Breast epithelium (tissue), 4 donors: ENCODE results near the gene RBAK. TPM values are rescaled to one million over a fixed set of nuclear protein-coding genes. Genes with fewer than 3 reads are reported as not detected.
"Not testable (repeated sequence)": the region's sequence is repeated elsewhere in the genome, so short reads cannot be mapped to it uniquely, and the experiment has no call there.

Experiments
- DNase-seq, 2 donors: peaks; one replicate each; pipeline ENCODE4 v3.0.0-alpha.2; 2019; ENCODE audit warnings: low spot score in 2 of 2
- H3K27ac ChIP-seq, 2 donors: fragments of 200-600 bp; sonication (generic) in 1 of 2; one replicate each; pipeline ENCODE4 v1.5.1; 2016 to 2019; ENCODE audit warnings: mild to moderate bottlenecking in 1 of 2
- H3K27me3 ChIP-seq, 2 donors: fragments of 200-600 bp; sonication (generic) in 1 of 2; one replicate each; pipeline versions ENCODE4 v1.5.1 to v1.6.0; 2017 to 2019; ENCODE audit warnings: control low read depth in 1 of 2, mild to moderate bottlenecking in 1 of 2
- H3K36me3 ChIP-seq: fragments of 200-600 bp; one replicate; pipeline ENCODE4 v1.5.1; 2019
- H3K4me1 ChIP-seq, 2 donors: fragments of 200-600 bp; sonication (generic); one replicate each; pipeline ENCODE4 v1.5.1; 2016 to 2019; ENCODE audit warnings: control low read depth in 1 of 2
- H3K4me3 ChIP-seq, 3 donors: fragments of 200-600 bp; sonication (generic); 1 replicate in 2 of 3; 2 replicates in 1 of 3; pipeline ENCODE4 v1.5.1; 2016 to 2019; ENCODE audit warnings: mild to moderate bottlenecking in 3 of 3, moderate library complexity in 2 of 3
- H3K9me3 ChIP-seq, 2 donors: fragments of 200-600 bp; sonication (generic) in 1 of 2; one replicate each; pipeline ENCODE4 v1.5.1; 2016 to 2019; ENCODE audit warnings: control low read depth in 1 of 2
- POLR2A ChIP-seq: fragments of 450-650 bp; IDR thresholded peaks from one replicate; pipeline ENCODE4 v1.6.1; 2016; ENCODE audit warnings: antibody characterized with exemption, mild to moderate bottlenecking, moderate library complexity
- POLR2AphosphoS5 ChIP-seq, 3 donors: sonication (generic); formaldehyde crosslinking; IDR thresholded peaks; one replicate each; pipeline ENCODE4 v1.6.1; 2017; ENCODE audit warnings: antibody characterized with exemption in 3 of 3
- intact Hi-C: fragments of 100-400 bp; cut with DNase I; formaldehyde crosslinking; loops from one replicate; pipeline ENCODE4 v1.15.1; 2023; ENCODE audit warnings: low total_unique reads
- total RNA-seq, 3 donors: library from RNA; depleted of rRNA; stranded (reverse); fragments of >200 nt; gene quantifications; one replicate each; pipeline ENCODE4 v1.1.0, GENCODE V29; 2016
- TF ChIP-seq, protein P1 (sequence below), 3 donors: fragments of 450-650 bp; IDR thresholded peaks; one replicate each; pipeline ENCODE4 v1.5.1; 2016 to 2017; ENCODE audit warnings: antibody characterized with exemption in 3 of 3, mild to moderate bottlenecking in 3 of 3, moderate library complexity in 3 of 3

The RBAK gene
- total RNA-seq, 3 donors from 2014 or later, result 10.2 to 17.0 (median 12.8) TPM

DNA sequence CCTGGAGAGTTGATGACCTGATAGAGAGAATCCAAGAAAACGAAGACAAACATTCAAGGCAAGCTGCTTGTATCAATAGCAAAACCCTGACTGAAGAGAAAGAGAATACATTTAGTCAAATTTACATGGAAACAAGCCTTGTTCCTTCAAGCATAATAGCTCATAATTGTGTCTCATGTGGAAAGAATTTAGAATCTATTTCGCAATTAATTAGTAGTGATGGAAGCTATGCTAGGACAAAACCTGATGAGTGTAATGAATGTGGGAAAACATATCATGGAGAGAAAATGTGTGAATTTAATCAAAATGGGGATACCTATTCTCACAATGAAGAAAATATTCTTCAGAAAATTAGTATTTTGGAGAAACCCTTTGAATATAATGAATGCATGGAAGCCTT lies 18.0 kb downstream of the RBAK start:
- Histone ChIP-seq H3K36me3 (peaks cover 32% of the 10 kb centered on the region), H3K4me3 (peak overlapping the region in 1 of 3 donors; percentile 21), H3K27ac (no peak overlapping the region), H3K27me3 (no peaks in the 10 kb centered on the region), H3K9me3 (peaks cover 96 to 99% of the 10 kb centered on the region in 2 donors), H3K4me1 (no peaks in the 10 kb centered on the region)
- TF ChIP-seq POLR2A (no peak), POLR2AphosphoS5 (IDR thresholded peaks at IDR 0.05) (no peak)
- TF ChIP-seq, protein P1, sequence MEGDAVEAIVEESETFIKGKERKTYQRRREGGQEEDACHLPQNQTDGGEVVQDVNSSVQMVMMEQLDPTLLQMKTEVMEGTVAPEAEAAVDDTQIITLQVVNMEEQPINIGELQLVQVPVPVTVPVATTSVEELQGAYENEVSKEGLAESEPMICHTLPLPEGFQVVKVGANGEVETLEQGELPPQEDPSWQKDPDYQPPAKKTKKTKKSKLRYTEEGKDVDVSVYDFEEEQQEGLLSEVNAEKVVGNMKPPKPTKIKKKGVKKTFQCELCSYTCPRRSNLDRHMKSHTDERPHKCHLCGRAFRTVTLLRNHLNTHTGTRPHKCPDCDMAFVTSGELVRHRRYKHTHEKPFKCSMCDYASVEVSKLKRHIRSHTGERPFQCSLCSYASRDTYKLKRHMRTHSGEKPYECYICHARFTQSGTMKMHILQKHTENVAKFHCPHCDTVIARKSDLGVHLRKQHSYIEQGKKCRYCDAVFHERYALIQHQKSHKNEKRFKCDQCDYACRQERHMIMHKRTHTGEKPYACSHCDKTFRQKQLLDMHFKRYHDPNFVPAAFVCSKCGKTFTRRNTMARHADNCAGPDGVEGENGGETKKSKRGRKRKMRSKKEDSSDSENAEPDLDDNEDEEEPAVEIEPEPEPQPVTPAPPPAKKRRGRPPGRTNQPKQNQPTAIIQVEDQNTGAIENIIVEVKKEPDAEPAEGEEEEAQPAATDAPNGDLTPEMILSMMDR (IDR thresholded peaks at IDR 0.05), result no peak
- DNase-seq, result no peak
- intact Hi-C loops, result no loop called here

DNA sequence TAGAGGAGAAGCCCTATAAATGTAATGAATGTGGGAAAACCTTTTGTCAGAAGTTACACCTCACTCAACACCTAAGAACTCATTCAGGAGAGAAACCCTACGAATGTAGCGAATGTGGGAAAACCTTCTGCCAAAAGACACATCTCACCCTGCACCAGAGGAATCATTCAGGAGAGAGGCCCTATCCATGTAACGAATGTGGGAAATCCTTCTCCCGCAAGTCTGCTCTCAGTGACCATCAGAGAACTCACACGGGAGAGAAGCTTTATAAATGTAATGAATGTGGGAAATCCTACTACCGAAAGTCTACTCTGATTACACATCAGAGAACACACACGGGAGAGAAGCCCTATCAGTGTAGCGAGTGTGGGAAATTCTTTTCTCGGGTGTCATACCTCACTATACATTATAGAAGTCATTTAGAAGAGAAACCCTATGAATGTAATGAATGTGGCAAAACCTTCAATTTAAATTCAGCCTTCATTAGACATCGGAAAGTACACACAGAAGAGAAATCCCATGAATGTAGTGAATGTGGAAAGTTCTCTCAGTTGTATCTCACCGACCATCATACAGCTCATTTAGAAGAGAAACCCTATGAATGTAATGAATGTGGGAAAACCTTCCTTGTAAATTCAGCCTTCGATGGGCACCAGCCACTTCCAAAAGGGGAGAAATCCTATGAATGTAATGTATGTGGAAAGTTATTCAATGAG lies 18.9 kb downstream of the RBAK start:
- H3K9me3 ChIP-seq, result peaks cover 93 to 99% of the 10 kb centered on the region in 2 donors

DNA sequence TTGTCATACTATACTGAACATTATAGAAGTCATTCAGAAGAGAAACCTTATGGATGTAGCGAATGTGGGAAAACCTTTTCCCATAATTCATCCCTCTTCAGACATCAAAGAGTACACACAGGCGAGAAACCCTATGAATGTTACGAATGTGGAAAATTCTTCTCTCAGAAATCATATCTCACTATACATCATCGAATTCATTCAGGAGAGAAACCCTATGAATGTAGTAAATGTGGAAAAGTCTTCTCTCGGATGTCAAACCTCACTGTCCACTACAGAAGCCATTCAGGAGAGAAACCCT lies 19.4 kb downstream of the RBAK start:
- Histone ChIP-seq H3K27ac (no peak overlapping the region), H3K4me1 (no peaks in the 10 kb centered on the region), H3K36me3 (peaks cover 24% of the 10 kb centered on the region), H3K27me3 (no peaks in the 10 kb centered on the region), H3K4me3 (no peak overlapping the region), H3K9me3 (peaks cover 93 to 100% of the 10 kb centered on the region in 2 donors)
- DNase-seq, result no peak
- no peak for TF ChIP-seq POLR2A
- no peak for TF ChIP-seq POLR2AphosphoS5 (IDR thresholded peaks at IDR 0.05)
- TF ChIP-seq, protein P1 (IDR thresholded peaks at IDR 0.05), result no peak
- intact Hi-C loops, result no loop called here

More for the DNA sequence above, 18.9 kb downstream of the RBAK start:
- no peak for DNase-seq
- peaks cover 29% of the 10 kb centered on the region for H3K36me3 ChIP-seq
- H3K4me3 ChIP-seq, result peak overlapping the region in 1 of 3 donors; percentile 21
- H3K4me1 ChIP-seq, result no peaks in the 10 kb centered on the region
- no peaks in the 10 kb centered on the region for H3K27me3 ChIP-seq
- TF ChIP-seq POLR2A, result no peak
- no peak for TF ChIP-seq POLR2AphosphoS5 (IDR thresholded peaks at IDR 0.05)
- TF ChIP-seq, protein P1 (IDR thresholded peaks at IDR 0.05), result no peak
- no peak overlapping the region for H3K27ac ChIP-seq
- intact Hi-C loops, result no loop called here

DNA sequence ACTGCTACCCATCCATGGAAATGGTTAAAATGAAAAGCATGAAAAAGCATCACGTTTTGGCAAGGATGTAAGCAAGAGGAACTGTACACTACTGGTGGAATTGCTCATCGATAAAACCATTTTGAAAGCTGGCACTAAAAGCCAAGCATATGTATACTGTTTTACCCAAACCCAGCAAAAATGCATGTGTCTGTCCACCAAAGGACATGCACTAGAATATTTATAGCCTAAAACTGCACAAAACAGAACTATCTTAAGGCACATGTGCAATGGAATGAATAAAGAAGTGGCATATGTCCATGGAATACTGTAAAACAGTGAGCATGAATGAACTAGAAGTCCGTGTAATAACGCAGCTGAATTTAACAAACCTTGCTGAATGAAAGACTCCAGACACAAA lies 22.9 kb downstream of the RBAK start:
- intact Hi-C loops, result no loop called here
- Histone ChIP-seq H3K27ac (no peak overlapping the region), H3K36me3 (peaks cover 11% of the 10 kb centered on the region), H3K9me3 (peaks cover 86 to 87% of the 10 kb centered on the region in 2 donors), H3K4me1 (no peaks in the 10 kb centered on the region), H3K27me3 (no peaks in the 10 kb centered on the region), H3K4me3 (no peak overlapping the region)
- TF ChIP-seq POLR2A, result no peak
- TF ChIP-seq POLR2AphosphoS5 (IDR thresholded peaks at IDR 0.05), result no peak
- TF ChIP-seq, protein P1 (IDR thresholded peaks at IDR 0.05), result no peak
- DNase-seq, result no peak

DNA sequence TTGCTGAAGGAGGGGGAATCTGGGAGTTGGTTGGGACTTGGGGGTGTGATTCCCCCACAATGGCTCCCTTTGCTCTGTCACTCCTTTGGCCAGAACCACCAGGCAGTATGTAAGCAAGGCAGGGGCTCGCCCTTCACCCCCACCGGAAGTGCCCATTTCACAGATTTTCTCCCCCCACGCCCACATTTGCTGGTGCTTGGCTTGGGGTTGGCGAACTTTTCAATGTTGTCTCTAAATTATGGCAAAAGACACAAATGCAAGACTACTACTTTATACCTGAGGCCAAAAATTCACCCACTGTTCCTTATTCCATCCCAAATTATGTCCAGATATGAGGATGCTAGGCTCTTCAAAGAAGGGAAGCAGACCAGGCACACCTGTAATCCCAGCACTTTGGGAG lies 24.5 kb downstream of the RBAK start:
- intact Hi-C loops, result no loop called here
- Histone ChIP-seq H3K9me3 (peaks cover 69 to 70% of the 10 kb centered on the region in 2 donors), H3K36me3 (no peaks in the 10 kb centered on the region), H3K27ac (no peak overlapping the region), H3K27me3 (peaks cover 0 to 1% of the 10 kb centered on the region in 2 donors), H3K4me1 (no peaks in the 10 kb centered on the region), H3K4me3 (no peak overlapping the region)
- DNase-seq, result no peak
- TF ChIP-seq POLR2AphosphoS5 (IDR thresholded peaks at IDR 0.05), result no peak

DNA sequence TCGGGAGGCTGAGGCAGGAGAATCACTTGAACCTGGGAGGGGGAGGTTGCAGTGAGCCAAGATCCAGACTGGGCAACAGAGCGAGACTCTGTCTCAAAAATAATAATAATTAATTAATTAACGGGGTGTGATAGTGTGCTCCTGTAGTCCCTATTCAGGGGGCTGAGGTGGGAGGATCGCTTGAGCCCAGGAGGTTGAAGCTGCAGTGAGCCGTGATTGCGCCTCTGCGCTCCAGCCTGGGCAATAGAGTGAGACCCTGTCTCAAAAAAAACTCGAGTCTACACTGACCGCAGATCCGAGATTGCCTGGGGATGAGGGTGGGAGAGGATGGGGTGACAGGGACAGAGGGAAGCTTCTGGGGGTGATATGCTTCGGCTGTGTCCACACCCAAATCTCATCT lies 29.5 kb downstream of the RBAK start:
- intact Hi-C loops, H3K27ac ChIP-seq, H3K36me3 ChIP-seq, H3K4me1 ChIP-seq, DNase-seq, H3K4me3 ChIP-seq: not testable (repeated sequence)
- H3K27me3 ChIP-seq, result peaks cover 0 to 10% of the 10 kb centered on the region in 2 donors
- H3K9me3 ChIP-seq, result peaks cover 20 to 25% of the 10 kb centered on the region in 2 donors
